NCI-H345 treated with DMSO at 0.1 percent for 48 hours (cell line): ENCODE measurements around the gene MSN.

ENCODE experiments used
- DNase-seq: peaks from one replicate; lab custom pipeline; 2025; ENCODE audit not compliant: unreplicated experiment; lab: John Stamatoyannopoulos, UW

The MSN gene

GRCh38 chrX:65783746-65784145, 116.3 kb downstream of the MSN start:
- DNase-seq: no peak
